Right hindlimb (tissue), 1 donor: ENCODE data around the gene SOD3.

Source experiments
- DNase-seq: peaks from one replicate; pipeline ENCODE4 v3.0.0-alpha.2; 2018

SOD3 gene, protein sequence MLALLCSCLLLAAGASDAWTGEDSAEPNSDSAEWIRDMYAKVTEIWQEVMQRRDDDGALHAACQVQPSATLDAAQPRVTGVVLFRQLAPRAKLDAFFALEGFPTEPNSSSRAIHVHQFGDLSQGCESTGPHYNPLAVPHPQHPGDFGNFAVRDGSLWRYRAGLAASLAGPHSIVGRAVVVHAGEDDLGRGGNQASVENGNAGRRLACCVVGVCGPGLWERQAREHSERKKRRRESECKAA

DNA sequence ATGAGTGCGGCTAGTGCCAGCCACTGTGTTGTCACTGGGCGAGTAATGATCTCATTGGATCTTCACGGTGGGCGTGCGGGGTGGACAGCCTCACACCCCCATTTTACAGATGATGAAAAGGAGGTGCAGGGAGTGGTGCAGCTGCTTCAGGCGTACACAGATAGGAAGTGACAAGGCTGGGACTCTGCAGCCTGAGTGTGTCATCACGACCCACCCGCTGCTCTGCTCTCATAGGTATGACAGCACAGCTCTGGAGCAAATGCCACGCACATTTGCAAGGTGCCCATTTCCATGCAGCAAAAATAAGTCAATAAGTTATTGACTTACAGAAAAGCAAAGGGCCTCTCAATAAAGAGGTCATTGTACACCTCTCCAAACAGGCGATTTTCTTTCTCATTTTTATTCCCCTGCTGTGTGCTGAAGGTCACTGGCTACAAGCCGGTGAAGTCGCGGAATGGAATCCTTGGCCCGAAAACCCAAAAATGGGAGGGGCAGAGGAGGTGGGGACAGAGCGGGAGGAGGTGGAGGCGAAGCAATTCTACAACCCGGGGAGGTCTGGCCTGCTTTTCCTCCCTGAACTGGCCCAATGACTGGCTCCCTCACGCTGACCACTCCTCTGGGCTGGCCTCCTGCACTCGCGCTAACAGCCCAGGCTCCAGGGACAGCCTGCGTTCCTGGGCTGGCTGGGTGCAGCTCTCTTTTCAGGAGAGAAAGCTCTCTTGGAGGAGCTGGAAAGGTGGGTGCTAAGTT lies at the start of gene SOD3:
Gene SOD3 (plus strand): TSS at position 658 of the 750 bp plus-strand sequence. CDS start 3,949 bp downstream, outside the sequence.
- DNase-seq, result peak; percentile 90

DNA sequence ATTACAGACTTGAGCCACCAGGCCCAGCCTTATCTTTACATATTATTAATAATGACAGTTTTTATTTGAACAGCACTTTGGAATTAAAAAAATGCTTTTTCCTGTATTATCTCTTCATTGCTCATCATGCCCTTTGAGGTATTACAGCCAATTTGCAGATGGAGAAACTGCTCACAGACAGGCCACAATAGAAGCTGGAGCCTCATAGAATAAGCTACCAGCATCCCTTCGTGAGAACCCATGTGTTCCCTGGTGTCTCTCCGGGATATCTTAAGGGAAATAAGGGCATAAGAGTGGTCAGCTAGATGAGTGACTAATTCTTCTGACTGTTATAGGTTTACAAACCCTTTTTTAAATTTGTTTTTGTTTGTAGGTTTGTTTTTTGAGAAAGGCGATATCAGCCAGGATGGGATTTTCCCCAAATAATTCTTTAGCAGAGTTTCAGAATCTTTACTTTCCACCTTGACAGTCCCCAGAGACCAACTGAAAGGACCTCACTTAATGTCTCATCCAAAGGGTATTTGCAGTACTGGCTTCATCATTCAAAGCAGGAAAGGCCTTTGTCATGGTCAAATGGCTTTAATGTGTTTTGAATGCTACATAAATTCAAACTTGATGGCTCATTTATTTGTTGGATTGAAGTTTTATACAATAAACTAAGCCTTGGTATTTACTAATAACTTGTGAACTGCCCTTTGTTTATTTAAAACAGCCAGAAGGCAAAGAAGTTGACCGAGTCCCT lies 48.0 kb upstream of the SOD3 start:
- DNase-seq, result no peak

DNA sequence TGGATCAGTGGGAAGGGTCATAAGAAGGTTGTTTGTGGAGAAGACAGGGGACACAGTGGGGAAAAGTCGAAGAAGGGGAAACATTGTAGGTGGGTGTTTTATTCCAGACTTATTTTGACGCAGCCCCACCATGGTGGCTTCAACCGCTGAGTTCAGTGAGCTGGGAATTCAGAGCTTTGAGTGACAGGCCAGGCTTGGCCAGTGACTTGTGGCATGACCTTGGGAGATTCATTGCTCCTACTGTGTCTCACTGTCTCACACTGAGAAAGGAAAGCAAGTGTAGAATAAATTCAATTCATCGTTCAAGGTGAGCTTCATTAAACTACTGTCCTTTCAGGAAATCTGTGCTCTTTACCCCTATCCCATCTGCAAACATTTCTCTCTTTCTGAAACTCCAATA lies 47.4 kb upstream of the SOD3 start:
- no peak for DNase-seq

DNA sequence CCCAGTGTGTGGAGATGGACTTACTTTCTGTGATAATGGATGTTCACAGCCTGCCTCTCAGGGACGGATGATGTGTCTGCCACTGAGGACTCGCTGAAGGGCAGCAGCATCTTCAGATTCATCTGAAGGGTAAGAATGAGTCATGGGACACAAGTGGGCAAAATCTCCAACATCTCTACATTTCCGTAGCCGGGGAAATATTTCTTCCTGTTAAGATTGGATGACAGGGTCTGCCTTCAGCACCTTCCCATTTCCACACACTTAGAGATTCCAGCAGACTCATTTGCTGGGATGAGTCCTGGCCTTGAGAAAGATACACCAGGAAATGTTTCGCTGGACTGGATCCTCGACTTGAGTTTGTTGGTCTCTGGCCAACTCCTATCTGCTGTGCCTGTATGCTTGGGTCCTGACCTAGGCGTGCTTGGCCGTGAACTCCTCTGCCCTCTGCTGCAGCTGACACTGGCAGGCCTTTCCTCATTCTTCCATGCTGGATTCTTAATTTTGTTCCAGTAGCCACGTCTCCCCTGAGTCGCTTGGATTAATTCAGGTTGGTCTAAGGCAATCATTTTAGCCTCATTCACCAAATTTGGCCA lies 46.5 kb upstream of the SOD3 start:
- DNase-seq, result no peak

GRCh38 chr4:24750106-24750505 lies 45.3 kb upstream of the SOD3 start:
- no peak for DNase-seq

DNA sequence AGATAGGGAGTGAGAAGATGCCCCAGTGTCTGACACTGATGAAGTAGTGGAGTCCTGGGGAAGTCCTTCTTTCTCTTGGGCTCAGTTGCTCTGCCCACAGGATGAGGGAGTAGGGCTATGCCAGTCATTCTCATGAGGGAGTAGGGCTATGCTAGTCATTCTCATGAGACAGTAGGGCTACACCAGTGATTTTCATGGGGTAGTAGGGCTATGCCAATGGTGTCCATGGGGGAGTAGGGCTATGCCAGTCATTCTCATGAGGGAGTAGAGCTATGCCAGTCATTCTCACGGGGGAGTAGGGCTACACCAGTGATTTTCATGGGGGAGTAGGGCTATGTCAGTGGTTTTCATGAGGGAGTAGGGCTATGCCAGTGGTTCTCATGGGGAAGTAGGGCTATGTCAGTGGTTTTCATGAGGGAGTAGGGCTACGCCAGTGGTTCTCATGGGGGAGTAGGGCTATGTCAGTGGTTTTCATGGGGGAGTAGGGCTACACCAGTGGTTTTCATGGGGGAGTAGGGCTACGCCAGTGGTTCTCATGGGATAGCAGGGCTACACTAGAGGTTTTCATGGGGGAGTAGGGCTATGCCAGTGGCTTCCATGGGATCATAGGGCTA lies 43.3 kb upstream of the SOD3 start:
- DNase-seq, result no peak

- no peak for DNase-seq
These were observed 41.9 kb upstream of the SOD3 start for GRCh38 chr4:24753519-24753918.

GRCh38 chr4:24754571-24754970 lies 40.8 kb upstream of the SOD3 start:
- no peak for DNase-seq

DNA sequence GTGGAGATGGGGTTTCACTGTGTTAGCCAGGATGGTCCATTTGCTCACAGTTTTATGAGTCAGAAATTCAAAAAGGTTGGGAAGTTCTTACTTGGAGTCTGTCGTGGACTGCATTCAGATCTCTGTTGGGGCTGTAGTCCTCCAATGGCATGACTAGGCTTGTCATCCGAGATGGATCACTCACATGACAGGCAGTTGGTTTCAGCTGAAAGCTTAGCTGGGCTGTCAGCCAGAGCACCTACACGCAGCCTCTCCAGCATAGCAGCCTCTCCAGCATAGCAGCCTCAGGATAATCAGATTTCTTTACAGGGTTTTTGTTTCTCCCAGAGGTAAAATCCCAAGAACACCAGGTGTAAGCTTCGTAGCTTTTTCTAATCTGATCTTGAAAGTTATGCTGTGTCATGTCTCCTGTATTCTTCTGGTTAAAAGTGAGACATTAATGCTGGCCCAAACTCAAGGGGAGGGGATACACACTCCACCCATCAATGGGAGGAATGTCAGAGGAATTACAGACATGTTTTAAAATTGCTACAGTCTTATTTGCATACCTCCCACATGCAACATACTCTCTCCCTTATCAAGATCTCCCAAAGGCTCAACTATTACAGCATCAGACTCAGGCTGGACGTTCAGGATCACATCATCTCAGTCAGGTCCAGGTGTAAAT lies 31.6 kb upstream of the SOD3 start:
- no peak for DNase-seq

GRCh38 chr4:24764345-24764744 lies 31.0 kb upstream of the SOD3 start:
- DNase-seq, result no peak

GRCh38 chr4:24765376-24765988 lies 29.9 kb upstream of the SOD3 start:
- no peak for DNase-seq

- no peak for DNase-seq
These were observed 27.4 kb upstream of the SOD3 start for GRCh38 chr4:24768006-24768405.

GRCh38 chr4:24768604-24769003 lies 26.8 kb upstream of the SOD3 start:
- no peak for DNase-seq

- no peak for DNase-seq
These were observed 25.8 kb upstream of the SOD3 start for GRCh38 chr4:24769571-24769970.

DNA sequence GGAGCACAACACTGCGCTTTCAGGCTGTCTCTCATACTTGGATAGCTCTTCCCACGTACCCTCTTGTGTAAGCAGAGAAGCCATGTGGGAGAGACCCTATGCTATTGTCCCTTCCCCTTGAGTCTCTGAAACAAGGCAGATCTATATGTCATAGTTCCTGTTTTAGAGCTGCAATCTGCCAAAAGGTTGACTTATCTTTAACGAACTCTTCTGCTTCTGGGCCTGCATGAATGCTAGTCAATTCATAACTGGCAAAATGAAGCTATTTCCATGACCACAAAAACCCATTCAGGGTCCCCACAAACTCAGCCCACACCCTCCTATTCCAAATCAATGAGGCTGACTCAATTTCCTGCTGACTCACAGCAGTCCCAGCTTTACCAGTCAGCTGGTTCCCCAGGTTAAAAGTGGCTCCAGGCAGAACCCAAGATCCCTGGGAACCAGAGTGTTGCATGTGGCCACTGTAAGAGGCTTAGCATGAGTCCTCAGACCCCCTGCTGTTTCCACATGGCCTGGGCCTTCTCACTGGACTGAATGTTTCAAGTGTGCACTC lies 25.3 kb upstream of the SOD3 start:
- no peak for DNase-seq

GRCh38 chr4:24770667-24771066 lies 24.7 kb upstream of the SOD3 start:
- no peak for DNase-seq

DNA sequence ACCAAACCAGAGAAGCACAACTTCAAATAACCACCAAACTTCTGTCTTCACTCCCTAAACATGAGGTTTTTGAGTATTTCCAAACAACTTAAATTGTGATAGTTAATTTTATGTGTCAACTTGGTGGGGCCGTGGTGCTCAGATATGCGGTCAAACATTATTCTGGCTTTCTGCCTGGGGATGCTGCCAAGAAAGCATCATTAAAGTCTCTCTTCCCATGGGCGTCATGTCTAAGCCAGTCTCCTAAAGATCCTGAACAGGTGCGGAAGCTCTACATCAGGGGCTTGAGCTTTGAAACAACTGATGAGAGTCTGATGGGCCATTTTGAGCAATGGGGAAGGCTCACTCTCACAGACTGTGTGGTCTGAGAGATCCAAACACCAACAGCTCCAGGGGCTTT lies 24.1 kb upstream of the SOD3 start:
- no peak for DNase-seq

GRCh38 chr4:24772061-24772705 lies 23.2 kb upstream of the SOD3 start:
- no peak for DNase-seq

DNA sequence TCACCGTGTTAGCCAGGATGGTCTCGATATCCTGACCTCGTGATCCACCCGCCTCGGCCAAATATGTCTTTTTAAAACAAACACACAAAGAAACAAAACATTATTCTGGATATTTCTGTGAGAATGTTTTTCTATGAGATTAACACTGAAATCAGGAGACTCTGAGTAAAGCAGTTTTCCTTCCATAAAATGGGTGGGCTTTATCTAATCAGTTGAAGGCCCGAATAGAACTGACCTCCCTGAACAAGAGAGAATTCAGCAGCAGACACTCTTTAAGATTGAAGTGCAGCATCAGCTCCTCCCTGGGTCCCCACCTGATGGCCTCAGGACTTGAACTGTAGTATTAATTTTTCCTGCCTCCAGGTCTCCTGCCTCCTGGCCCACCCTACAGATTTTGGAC lies 22.4 kb upstream of the SOD3 start:
- no peak for DNase-seq

DNA sequence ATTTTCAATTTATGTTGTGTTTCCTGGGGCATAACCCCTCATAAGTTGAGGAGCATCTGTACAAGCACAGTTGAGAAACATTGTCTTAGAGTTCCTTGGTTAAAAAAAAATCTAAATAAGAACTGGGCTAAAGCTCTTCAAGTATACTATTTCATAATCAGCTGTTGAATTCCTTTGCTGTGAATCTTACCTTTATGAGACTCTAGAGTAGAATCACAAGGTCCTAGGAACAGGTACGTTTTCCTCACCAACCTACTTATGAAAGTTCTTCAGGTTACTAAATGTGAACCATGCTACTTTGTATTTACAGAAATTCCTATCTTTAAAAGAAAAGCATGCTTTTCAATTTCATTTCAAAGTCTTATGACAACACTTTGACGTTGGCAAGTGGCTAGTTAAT lies 20.9 kb upstream of the SOD3 start:
- no peak for DNase-seq

- no peak for DNase-seq
These were observed 20.3 kb upstream of the SOD3 start for GRCh38 chr4:24775032-24775605.
